Thymus (tissue), 11 donors: Measurements from ENCODE around the gene BACH2. TPM values are rescaled to one million over a fixed set of nuclear protein-coding genes. Genes with fewer than 3 reads are reported as not detected.
"Not testable (repeated sequence)": the region's sequence is repeated elsewhere in the genome, so short reads cannot be mapped to it uniquely, and the experiment has no call there.

Experiments used
- DNase-seq, 9 donors: peaks; one replicate each; pipeline ENCODE4 v3.0.0-alpha.2; 2013; ENCODE audit warnings: low spot score in 9 of 9, low read depth in 6 of 9, missing footprints in 1 of 9
- H3K27ac ChIP-seq, 2 donors: one replicate each; pipeline ENCODE4 v1.5.1; 2013; ENCODE audit warnings: control low read depth in 1 of 2, low read depth in 1 of 2, low read length in 1 of 2, mild to moderate bottlenecking in 1 of 2, moderate library complexity in 1 of 2
- H3K27me3 ChIP-seq, 2 donors: one replicate each; pipeline ENCODE4 v1.5.1; 2013; ENCODE audit warnings: low read length in 1 of 2; ENCODE audit not compliant: control insufficient read depth in 2 of 2, insufficient read depth in 1 of 2
- H3K36me3 ChIP-seq, 2 donors: one replicate each; pipeline ENCODE4 v1.5.1; 2013; ENCODE audit warnings: low read length in 1 of 2, mild to moderate bottlenecking in 1 of 2, moderate library complexity in 1 of 2; ENCODE audit not compliant: control insufficient read depth in 2 of 2, insufficient read depth in 2 of 2
- H3K4me1 ChIP-seq, 2 donors: one replicate each; pipeline ENCODE4 v1.5.1; 2013; ENCODE audit warnings: low read length in 2 of 2; ENCODE audit not compliant: control insufficient read depth in 2 of 2, insufficient read depth in 2 of 2
- H3K4me3 ChIP-seq, 2 donors: one replicate each; pipeline ENCODE4 v1.5.1; 2013; ENCODE audit warnings: low read length in 2 of 2, control low read depth in 1 of 2, mild to moderate bottlenecking in 1 of 2
- H3K9me3 ChIP-seq, 2 donors: one replicate each; pipeline ENCODE4 v1.5.1; 2013; ENCODE audit warnings: low read length in 1 of 2, mild to moderate bottlenecking in 1 of 2; ENCODE audit not compliant: control insufficient read depth in 2 of 2, insufficient read depth in 1 of 2
- WGBS: extraction: QIAGEN DNeasy Blood & Tissue Kit; methylation state at CpG from one replicate; pipeline ENCODE4 v1.1.7; 2013; 5-methylcytosine and 5-hydroxymethylcytosine counted together
- polyA plus RNA-seq: library from polyadenylated mRNA; stranded (reverse); fragments of 200-250 nt; gene quantifications from one replicate; pipeline ENCODE4 v1.2.3, GENCODE V29; 2013
- total RNA-seq: library from RNA; stranded (reverse); fragments of 120-200 nt; gene quantifications from one replicate; pipeline ENCODE4 v1.2.4, GENCODE V29; 2013
- donor health status: healthy.

The BACH2 gene
- total and polyA plus RNA-seq, 2 donors: 12.3 to 12.7 TPM

DNA sequence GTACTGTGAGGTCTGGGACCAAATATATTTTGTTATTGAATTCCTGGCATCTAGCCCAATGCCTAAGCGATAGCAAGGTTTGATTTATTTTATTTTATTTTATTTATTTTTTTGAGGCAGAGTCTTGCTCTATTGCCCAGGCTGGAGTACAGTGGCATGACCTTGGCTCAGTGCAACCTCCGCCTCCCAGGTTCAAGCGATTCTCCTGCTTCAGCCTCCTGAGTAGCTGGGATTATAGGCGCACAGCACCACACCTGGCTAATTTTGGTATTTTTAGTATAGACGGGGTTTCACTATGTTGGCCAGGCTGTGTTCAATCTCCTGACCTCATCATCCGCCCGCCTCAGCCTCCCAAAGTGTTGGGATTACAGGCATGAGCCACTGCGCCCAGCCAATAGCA is 404.1 kb downstream of the BACH2 start:
- WGBS: 96% methylated on average over 8 of the region's 8 CpGs
- DNase-seq, H3K27ac ChIP-seq, H3K36me3 ChIP-seq, H3K9me3 ChIP-seq, H3K4me3 ChIP-seq, H3K4me1 ChIP-seq: not testable (repeated sequence)
- H3K27me3 ChIP-seq: peaks cover 6 to 26% of the 10 kb centered on the region in 2 donors

- H3K27ac ChIP-seq, H3K36me3 ChIP-seq, H3K4me3 ChIP-seq, H3K4me1 ChIP-seq, DNase-seq, H3K9me3 ChIP-seq: not testable (repeated sequence)
- H3K27me3 ChIP-seq: peaks cover 6 to 42% of the 10 kb centered on the region in 2 donors
- WGBS: 19% methylated on average over 10 of the region's 11 CpGs
Measured at GRCh38 chr6:89890845-89891528, 405.7 kb downstream of the BACH2 start.

DNA sequence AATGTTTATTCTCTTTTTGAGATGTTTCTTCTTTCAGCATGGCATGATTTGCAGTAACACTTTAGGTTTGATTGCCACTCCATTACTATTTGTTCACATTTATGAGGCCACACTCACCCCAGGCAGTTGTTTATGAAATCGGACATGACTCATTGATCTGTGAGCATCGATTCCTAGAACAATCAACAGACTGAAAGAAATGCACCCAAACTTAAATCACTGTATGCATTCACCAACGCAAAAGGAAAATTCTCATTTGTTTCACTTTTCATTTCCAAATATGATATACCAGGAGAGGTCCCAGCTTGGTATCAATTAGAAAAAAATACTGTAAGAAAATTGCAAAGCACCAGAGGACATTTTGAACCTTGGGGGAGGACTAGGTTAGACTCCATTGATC is 407.8 kb downstream of the BACH2 start:
- Histone ChIP-seq H3K4me1 (no peaks in the 10 kb centered on the region), H3K27ac (no peak overlapping the region), H3K9me3 (peaks cover 0 to 6% of the 10 kb centered on the region in 2 donors), H3K27me3 (peaks cover 6 to 42% of the 10 kb centered on the region in 2 donors), H3K4me3 (no peak overlapping the region), H3K36me3 (no peaks in the 10 kb centered on the region)
- DNase-seq: no peak
- 93% methylated on average over 3 of the region's 3 CpGs for whole genome bisulfite sequencing

DNA sequence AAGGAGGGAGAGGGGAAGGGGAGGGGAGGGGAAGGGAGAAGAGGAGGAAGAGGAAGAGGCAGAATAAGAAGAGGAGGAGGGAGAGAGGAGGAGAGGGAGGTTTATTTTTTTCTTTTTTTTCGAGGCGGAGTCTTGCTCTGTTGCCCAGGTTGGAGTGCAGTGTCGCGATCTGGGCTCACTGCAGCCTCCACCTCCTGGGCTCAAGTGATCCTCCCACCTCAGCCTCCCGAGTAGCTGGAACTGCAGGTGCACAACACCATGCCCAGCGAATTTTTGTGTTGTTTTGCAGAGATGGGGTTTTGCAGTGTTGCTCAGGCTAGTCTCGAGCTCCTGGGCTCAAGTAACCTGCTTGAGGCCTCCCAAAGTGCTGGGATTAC is 408.5 kb downstream of the BACH2 start:
- no peak for DNase-seq
- Histone ChIP-seq H3K4me3 (no peak overlapping the region), H3K36me3 (no peaks in the 10 kb centered on the region), H3K4me1 (no peaks in the 10 kb centered on the region), H3K9me3 (peaks cover 0 to 6% of the 10 kb centered on the region in 2 donors), H3K27me3 (peaks cover 6 to 42% of the 10 kb centered on the region in 2 donors), H3K27ac (no peak overlapping the region)
- WGBS: 92% methylated on average over 7 of the region's 7 CpGs

- no peaks in the 10 kb centered on the region for H3K36me3 ChIP-seq
- no peak for DNase-seq
- H3K27me3 ChIP-seq: peaks cover 6 to 42% of the 10 kb centered on the region in 2 donors
- no peaks in the 10 kb centered on the region for H3K4me1 ChIP-seq
- peaks cover 0 to 6% of the 10 kb centered on the region in 2 donors for H3K9me3 ChIP-seq
- H3K27ac ChIP-seq: no peak overlapping the region
- WGBS: 27% methylated on average over 43 of the region's 43 CpGs
- H3K4me3 ChIP-seq: no peak overlapping the region
Measured at GRCh38 chr6:89887452-89888137, 409.0 kb downstream of the BACH2 start.

- no peak for DNase-seq
- H3K36me3 ChIP-seq: no peaks in the 10 kb centered on the region
- H3K4me1 ChIP-seq: no peaks in the 10 kb centered on the region
- WGBS: 93% methylated on average over 44 of the region's 44 CpGs
- no peak overlapping the region for H3K4me3 ChIP-seq
- peaks cover 6 to 35% of the 10 kb centered on the region in 2 donors for H3K27me3 ChIP-seq
- H3K9me3 ChIP-seq: peaks cover 0 to 6% of the 10 kb centered on the region in 2 donors
- H3K27ac ChIP-seq: no peak overlapping the region
Measured at GRCh38 chr6:89886378-89887120, 410.1 kb downstream of the BACH2 start.
